Measurements from ENCODE around the gene DYNLRB1. TPM values are rescaled to one million over a fixed set of nuclear protein-coding genes. Genes with fewer than 3 reads are reported as not detected.

Gene DYNLRB1
- total RNA-seq: 10 to 100 TPM; 15.8 to 31.7 TPM
- polyA plus RNA-seq: 10 to 100 TPM; 57.8 to 66.9 TPM

GRCh38 chr20:34516247-34517113 lies at the start of gene DYNLRB1:
TSS of gene DYNLRB1 (plus strand) at chr20:34516422. CDS start at chr20:34516459, 37 bp downstream.
- TF ChIP-seq, protein P1, sequence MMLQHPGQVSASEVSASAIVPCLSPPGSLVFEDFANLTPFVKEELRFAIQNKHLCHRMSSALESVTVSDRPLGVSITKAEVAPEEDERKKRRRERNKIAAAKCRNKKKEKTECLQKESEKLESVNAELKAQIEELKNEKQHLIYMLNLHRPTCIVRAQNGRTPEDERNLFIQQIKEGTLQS (IDR thresholded peaks at IDR 0.05): no peak
- TF ChIP-seq, protein P2, sequence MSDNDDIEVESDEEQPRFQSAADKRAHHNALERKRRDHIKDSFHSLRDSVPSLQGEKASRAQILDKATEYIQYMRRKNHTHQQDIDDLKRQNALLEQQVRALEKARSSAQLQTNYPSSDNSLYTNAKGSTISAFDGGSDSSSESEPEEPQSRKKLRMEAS (IDR thresholded peaks at IDR 0.05): no peak
- no peak for TF ChIP-seq FOXA1 (IDR thresholded peaks at IDR 0.05)
- TF ChIP-seq RAD21 (IDR thresholded peaks at IDR 0.05): peak; percentile 5 to 8
- TF ChIP-seq HNF4A (conservative IDR thresholded peaks at IDR 0.05): peak in 1 of 2 donors; percentile 16
- TF ChIP-seq GABPA (IDR thresholded peaks at IDR 0.05 in 1 of 2, conservative IDR thresholded peaks at IDR 0.05 in 1 of 2): peak; percentile 39 to 82
- TF ChIP-seq RXRA (IDR thresholded peaks at IDR 0.05): no peak
- TF ChIP-seq JUND (IDR thresholded peaks at IDR 0.05): peak in 1 of 2 donors; percentile 7
- TF ChIP-seq CTCF (IDR thresholded peaks at IDR 0.05; ENCODE audit: low read depth, low read length, missing input control): no peak
- TF ChIP-seq NR2F2 (IDR thresholded peaks at IDR 0.05): no peak
- no peak for TF ChIP-seq HNF4G (IDR thresholded peaks at IDR 0.05)
- TF ChIP-seq TAF1 (conservative IDR thresholded peaks at IDR 0.05): no peak
- TF ChIP-seq SP1 (IDR thresholded peaks at IDR 0.05): peak; percentile 71
- TF ChIP-seq, protein P3, sequence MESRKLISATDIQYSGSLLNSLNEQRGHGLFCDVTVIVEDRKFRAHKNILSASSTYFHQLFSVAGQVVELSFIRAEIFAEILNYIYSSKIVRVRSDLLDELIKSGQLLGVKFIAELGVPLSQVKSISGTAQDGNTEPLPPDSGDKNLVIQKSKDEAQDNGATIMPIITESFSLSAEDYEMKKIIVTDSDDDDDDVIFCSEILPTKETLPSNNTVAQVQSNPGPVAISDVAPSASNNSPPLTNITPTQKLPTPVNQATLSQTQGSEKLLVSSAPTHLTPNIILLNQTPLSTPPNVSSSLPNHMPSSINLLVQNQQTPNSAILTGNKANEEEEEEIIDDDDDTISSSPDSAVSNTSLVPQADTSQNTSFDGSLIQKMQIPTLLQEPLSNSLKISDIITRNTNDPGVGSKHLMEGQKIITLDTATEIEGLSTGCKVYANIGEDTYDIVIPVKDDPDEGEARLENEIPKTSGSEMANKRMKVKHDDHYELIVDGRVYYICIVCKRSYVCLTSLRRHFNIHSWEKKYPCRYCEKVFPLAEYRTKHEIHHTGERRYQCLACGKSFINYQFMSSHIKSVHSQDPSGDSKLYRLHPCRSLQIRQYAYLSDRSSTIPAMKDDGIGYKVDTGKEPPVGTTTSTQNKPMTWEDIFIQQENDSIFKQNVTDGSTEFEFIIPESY (IDR thresholded peaks at IDR 0.05): no peak
- TF ChIP-seq EGR1 (IDR thresholded peaks at IDR 0.05; ENCODE audit: low read depth in 2 of 2): peak; percentile 87 to 91
- peak; percentile 64 for TF ChIP-seq REST (IDR thresholded peaks at IDR 0.05)
- TF ChIP-seq FOXA2 (IDR thresholded peaks at IDR 0.05): no peak
- TF ChIP-seq YY1 (IDR thresholded peaks at IDR 0.05): peak; percentile 21
- H3K27ac ChIP-seq (ENCODE audit: low read depth in 1 of 2, low read length in 2 of 2): peak within 1 kb of the TSS; percentile 88 to 92
- peaks cover 9 to 45% (median 35%) of the 10 kb centered on the region in 4 donors for H3K4me1 ChIP-seq (ENCODE audit: control insufficient read depth in 4 of 4, insufficient read depth in 4 of 4, low read length in 3 of 4)
- WGBS: under 1% methylated on average over 59 of the region's 59 CpGs
- DNase-seq (ENCODE audit: low spot score): peak; percentile 96
- peaks cover 0 to 4% (median 1%) of the 10 kb centered on the region in 4 donors for H3K36me3 ChIP-seq (ENCODE audit: control insufficient read depth in 4 of 4, insufficient read depth in 3 of 4, low read depth in 1 of 4, low read length in 3 of 4)
- no peaks in the 10 kb centered on the region for H3K9me3 ChIP-seq (ENCODE audit: control insufficient read depth in 4 of 4, low read length in 3 of 4)
- H3K27me3 ChIP-seq (ENCODE audit: control insufficient read depth in 4 of 4, insufficient read depth in 4 of 4, low read length in 3 of 4): no peaks in the 10 kb centered on the region
- peak within 1 kb of the TSS; percentile 85 to 88 (median 85) for H3K4me3 ChIP-seq (ENCODE audit: low read depth in 1 of 3, low read length in 3 of 3)
- H3K9ac ChIP-seq (ENCODE audit: low read depth in 1 of 2, low read length in 2 of 2): peak within 1 kb of the TSS; percentile 57 to 78
